Stimulated activated CD8-positive, alpha-beta memory T cell treated with anti-CD3 and anti-CD28 coated beads, Interleukin-7, amount 100 ng/mL, for 4 hours (primary cell): ENCODE results near the gene FCN1.

Experiments used
- DNase-seq, 2 donors: peaks; one replicate each; pipeline ENCODE4 v3.0.0-alpha.2; 2020; ENCODE audit warnings: low read depth in 2 of 2

FCN1 gene

DNA sequence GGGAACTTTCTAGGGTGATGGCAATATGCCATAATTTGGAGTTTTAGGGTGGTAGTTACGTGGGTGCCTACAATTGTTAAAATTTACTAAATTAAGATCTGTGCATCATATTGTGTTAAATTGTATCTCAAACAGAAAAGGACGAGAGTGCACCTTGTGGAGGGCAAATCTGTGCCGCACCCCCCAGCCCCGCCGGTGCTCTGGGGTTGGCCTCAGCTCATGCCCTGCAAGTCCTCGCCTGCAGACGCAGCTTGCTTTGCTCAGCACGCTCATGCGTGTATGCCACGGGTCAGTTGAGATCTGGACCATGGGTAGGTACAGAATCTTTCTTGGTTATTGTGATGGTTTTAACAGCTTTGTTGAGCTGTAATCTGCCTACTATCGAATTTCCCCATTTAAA is 33.7 kb upstream of the FCN1 start:
- DNase-seq, result no peak

DNA sequence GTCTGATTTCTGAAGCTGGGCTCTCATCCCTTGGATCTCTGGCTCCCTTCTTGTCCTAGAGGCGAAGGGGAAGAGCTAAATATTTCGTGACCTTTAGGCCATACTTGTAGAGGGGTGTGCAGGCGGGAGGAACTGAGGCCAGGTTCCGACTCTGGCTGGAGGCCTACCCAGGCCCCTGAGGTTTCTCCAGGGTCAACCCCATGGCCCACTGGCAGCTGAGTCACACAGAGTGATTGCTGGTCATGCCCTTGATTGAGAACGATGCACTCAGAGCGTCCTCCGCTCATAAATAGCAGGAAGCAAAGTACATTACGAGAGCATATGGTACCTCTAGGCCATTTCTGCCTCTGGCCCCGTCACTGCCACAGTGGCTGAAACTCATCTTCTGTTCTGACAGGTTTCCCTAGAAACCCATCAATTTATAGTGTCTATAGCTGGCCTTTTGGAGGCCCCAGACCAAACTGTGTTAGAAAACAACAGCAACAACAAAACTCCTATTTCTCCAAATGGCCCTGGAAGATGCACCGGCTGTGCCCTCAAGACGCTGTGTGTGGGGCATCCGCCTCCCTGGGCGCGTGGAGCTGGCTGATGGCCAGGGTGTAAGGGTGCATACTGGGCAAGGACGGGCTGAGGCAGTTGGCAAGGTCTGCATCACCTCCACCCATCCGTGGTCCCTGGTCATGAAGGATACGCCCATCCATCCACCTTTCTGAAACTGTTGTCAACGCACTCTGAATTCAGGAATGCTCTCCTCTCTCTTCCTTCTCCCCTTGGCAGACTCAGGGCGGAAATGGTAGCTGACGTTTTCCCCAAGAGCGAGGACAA is 32.9 kb upstream of the FCN1 start:
- no peak for DNase-seq

DNA sequence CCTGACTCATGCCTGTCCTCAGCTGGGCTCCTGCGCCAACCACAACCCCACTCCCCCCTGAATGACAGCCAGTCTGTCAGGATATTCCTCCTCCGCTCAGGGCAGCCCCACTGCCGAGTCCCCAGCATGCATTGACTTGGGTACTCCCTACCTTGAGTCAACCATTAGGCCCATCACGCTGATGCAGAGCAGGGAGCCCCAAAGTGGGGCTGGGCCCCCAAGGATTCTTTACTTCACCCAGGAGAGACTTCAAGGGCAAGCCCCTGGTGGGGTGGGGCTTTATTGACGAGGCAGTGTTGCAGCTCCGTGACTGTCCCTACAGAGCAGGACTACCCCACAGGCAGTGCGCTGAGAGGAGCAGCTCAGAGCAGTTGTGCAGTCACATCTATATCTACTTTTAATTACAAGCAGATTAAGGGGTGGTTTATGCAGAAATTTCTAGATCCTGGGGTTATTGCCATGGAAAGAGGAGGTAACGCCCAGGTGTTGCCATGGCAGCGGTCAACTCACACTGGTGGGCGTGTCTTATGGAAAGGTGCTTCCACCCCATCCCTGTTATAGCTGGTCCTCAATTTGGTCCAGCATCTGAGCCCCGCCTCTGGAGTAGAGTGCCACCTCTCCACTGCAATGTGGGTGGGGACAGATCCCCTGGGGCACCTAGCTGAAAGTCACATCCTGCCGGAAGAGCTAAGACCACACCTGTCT is 32.1 kb upstream of the FCN1 start:
- no peak for DNase-seq

DNA sequence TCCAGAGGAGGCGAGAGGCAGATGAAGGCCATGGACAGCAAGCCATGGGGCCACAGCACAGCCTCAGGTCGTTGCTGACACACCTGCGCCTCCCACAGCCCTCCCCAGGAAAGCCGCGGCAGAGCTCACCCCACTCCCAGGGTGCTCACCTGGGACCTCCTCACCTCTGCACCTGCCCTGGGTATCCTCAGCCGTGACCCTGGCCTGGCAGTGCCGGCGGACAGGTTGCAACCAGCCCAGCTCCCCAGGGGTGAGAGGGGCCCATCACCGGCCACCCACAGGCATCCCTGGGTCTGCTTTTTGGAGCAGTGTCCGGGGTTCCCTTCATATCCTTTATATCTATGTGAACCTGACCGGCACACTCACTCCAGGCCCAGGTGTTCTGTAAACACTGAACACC is 30.4 kb upstream of the FCN1 start:
- no peak for DNase-seq

DNA sequence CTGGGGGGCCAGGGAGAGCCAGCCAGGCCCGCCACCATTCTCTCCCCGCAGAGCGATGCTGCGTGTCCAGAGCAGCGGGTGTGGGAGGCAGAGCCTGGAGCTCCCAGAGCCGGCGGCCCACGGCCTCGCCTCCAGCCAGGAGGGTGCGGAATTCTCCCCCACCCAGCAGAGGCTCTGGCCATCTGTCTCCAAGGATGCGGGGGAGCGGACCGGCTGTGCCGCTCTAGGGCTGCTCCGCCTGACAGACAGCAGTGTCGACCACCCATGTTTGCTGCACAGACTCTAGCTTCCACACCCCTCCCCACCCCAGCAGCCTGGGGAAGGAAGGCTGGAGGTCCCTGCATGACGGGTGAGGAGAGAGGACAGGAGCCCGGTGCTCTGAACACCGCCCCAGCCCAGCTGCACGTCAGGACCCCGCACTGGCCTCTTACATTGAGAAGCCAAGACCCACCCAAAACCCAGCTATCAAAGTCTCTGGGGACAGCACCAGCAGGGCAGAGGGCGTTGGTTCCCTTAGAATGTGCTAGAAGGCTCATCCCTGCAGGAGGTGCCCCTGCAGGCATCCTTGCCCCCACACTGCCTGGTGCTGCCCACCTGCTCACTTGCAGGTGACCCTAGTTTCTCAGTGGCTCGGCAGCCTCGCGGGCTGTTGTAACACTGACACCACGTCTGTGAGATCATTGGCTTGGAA is 29.7 kb upstream of the FCN1 start:
- DNase-seq, result no peak

DNA sequence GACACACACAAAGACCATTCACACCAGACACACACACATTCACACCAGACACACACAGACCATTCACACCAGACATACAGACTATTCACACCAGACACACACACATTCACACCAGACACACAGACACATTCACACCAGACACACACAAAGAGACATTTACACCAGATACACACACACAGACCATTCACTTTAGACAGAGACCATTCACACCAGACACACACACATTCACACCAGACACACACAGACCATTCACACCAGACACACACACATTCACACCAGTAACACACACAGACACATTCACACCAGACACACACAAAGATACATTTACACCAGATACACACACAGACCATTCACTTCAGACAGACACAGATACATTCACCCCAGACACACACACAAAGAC is 29.0 kb upstream of the FCN1 start:
- DNase-seq, result no peak

DNA sequence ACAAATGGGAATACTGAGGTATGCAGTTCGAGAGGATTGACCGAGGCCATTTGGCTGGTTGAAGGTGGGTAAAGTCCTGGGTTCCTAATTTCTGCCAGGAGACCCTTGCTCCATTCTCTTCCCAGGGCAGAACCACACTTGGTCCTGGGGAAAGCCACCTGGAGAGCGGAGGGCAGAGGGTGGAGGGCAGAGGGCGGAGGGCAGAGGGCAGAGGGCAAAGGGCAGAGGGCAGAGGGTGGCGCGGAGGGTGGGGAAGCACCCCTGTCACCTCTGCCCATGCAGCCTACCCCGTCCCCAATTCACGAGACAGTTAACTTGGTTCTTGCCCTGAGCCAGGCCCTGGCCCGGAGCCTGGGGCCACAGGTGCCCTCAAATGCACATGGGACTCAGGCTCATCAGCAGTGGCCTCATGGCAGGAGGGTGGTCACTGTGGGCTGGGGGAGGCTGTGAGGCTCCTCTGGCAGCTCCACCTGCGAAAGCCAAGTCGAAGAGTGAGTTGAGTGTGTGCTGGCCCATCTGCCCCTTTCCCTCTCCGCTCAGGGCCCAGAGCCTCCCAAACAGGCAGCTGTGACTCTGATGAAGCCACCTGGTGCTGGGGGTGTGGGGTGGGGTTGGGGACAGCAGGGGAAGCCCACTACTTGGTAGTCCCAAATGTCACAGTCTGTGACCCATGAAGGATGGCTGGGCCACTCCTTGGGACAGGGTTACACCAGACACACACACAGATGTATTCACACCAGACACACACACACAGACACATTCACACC is 28.0 kb upstream of the FCN1 start:
- DNase-seq, result no peak

DNA sequence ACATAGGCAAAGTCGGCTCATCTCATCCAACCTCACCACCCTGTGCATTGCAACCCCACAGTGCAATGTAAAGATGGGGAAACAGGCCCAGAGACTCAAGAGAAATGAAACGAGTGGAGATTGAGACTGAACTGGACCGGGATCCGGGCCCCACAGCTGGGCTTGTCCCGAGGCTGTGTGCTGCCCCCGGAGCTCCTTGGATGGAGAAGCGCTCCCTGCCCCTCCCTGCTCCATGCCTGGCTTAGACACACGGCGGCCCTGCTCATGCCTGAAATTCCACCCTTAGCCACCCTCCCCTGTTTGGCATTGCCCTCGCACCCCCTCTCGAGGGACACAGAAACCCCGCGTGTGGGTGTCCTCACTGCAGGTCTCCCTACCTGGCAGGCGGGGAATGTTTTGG is 27.2 kb upstream of the FCN1 start:
- DNase-seq, result no peak

DNA sequence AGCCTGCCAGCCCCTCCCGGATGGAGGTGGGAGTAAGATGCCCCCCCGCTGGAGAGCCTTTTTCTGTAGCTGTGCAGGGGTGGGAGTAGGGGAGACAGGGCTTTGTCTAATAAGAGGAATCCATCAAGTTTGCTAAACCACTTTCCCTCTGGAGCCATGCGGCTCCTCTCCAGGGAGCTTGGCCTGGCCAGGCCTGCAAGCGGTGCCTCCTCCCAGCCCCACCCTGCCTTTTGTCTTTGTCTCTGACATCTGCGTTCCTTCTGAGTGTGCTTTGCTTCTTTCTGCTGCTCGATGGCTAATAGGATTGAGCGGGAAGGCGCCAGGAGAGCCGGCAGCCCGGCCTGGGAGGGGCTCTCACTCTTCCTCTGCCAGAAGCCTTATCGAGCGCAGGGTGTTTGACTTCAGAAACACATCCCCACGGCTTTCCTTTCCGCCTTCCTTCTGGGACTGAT is 26.7 kb upstream of the FCN1 start:
- no peak for DNase-seq

DNA sequence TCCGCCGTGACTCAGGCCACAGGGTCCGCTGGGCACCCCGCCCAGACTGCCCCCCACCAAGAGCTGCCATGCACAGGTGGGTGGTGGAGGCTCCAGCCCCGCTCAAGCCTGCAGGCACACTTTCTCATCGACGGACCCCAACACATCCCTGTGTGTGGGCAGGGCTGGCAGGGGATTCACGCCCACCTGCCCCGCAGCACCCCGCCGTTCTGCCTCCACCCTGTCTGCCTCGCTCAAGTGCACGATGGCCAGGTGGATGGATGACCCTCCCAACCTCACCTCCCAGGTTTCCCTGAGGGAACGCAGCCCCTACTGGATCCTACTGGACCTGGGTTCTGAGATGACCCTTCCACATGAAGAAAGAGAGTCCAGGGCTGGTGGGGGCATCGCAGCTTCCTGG is 26.1 kb upstream of the FCN1 start:
- no peak for DNase-seq

DNA sequence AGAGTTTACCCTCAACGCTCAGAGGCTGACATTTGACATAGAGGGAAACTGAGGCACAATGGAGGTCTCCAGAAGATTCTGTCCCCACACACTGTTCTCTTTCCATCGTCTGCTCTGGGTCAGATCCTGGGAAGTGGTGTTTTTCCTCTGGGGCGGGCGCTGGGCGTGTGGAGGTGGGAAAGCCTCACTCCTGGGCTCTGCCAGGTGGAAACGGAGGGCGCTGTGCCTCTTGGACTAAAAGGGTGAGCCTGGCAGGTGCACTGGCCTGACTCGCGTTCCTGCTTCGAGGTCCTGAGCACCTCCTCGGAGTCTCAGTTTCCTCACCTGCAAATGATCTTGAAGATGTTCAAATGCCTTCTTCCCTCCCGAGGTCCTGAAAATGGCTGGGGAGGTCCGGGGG is 25.7 kb upstream of the FCN1 start:
- DNase-seq, result no peak

DNA sequence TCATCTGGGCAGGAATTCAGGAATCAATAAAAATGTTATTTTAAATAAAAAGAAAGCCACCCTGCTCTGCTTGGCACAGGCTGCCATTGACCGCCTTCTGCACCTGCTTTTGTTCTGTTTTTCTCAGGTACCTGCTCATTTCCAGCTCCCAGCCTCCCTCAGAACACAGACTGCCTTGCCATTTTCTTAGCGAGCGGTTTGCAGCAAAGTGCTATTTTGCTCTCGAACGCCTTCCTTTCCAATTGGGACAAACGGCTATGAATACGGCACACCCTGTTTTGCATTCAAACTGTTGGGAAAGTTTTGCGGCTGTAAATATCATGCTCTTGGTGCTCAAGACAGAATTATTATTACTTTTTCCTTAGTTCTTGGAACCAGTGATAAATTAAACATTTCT is 25.1 kb upstream of the FCN1 start:
- DNase-seq, result no peak

DNA sequence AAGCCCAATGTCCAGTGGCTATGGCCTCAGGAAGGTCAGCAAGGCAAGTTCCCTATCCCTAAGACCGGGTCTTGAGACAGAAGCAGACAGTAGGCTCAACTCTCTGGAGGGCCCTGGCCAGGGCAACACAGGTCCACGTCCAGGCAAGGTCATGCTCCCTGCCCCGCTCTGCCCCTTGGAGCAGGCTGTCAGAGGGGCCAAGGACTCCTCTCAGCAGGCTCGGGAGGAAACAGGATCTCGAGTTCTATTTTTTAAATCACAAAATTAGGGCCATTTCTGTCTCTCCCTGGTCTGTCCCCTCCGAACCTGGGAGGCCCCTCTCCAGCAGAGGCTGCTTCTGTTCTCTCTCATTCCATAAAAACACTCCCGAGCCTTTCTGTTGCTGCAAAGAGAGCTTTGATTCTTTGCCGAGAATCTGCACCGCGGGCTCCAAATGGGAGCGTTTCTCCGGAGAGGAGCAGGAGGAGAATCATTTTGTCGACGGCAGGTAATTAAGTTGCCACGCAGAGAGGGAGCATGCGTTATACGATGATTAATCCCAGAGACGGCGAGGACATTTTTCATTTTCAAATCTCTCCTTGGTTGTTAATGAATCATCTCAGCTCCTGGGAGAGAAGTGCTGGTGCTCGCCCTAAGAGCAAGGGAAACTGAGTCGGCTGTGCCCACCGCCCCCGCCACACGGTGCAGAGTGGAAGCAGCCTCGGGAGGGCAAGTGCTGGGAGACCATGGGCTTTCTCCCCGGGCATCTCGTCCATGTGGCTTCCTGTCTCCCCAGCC is 24.5 kb upstream of the FCN1 start:
- no peak for DNase-seq

DNA sequence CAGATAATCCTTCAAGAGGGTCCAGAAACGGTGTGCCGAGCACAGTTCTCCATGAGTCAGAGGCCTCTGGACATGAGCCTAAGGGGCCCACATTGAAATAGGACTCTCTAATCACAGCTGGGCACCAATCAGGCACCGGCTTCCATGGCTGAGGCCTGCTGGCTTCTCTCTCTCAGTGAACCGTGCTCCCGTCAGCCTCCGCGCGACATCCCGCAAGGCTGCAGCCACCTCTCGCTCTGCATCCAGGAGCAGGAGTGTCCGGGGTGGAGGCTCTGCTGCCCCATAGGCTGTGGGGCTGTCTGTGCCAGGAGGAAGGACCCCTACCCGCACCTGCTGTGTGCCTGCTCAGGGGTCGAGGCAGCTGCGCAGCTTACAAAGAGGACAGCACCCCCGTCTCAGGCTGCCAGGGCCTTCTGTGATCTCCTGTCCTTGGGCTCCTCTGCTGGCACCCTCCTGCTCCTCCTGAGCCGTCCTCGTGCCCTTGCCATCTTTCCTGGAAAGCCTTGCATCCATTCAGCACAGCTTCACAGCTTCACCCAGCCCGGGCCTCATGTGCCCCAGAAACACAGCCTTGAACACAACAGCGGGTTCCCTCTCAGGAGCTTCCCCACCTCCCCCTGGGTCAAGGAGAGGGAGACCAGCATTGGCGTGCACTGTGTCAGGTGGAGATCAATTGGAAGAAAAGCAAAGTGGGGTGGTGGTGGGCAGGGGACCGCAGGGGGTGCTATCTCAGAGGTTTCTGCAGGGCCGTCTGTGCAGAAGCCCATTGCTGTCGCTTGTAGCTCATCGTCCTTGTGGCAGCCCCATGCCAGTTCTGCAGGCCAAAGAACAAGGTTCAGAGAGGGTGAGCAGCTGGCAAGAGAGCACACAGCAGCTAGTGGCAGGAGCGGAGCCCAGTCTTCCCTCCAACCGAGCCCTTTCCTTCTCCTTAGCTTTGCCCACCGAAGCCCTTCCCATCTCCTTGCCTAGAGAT is 22.8 kb upstream of the FCN1 start:
- no peak for DNase-seq

DNA sequence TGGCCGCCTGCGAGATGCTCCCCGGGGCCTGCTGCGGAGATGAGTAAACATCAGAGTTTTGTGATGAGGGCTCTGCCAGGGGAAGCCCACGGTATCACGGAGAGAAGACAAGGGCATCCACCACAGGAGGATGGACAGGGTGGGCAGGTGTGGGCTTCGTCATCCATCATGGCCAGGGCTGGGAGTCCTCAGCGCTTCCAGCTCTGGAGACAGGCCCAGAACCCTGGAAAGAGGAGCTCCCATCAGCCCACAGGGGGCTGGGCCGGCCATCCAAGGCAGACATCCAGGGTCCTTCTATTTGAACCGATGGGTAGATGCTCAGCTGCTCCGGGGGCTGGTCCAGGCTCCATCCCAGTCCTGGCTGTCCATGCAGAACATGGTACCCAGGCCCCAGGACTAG is 22.1 kb upstream of the FCN1 start:
- DNase-seq, result no peak

DNA sequence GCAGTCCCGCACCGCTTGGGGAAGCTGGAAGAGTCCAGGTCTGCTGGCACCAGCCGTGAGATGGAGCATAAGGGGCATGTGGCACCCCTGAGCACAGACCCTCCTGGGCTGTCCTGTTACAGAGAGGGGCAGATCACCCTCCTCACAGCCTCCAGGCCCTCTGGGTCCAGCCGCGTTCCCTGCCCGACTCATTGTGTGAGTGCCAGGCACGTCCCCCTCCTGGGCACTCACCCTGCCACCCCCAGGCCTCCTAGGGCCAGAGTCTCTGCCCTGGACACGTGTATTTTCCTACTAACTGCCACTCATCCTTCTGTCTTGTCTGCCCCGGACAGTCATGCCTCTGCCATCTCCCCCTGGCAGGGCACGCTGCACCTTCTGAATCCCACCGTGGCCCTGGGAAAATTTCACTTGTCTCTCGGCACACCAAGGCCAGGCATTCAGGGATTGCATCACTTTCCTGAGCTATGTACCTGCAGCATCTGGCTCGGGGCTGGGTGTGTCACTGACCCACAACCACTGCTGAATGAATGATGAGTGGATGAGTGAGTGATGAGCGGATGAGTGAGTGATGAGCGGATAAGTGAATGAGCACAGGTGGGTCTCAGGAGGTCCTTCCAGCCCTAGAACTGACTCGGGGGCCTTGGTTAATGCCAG is 21.5 kb upstream of the FCN1 start:
- DNase-seq, result no peak

DNA sequence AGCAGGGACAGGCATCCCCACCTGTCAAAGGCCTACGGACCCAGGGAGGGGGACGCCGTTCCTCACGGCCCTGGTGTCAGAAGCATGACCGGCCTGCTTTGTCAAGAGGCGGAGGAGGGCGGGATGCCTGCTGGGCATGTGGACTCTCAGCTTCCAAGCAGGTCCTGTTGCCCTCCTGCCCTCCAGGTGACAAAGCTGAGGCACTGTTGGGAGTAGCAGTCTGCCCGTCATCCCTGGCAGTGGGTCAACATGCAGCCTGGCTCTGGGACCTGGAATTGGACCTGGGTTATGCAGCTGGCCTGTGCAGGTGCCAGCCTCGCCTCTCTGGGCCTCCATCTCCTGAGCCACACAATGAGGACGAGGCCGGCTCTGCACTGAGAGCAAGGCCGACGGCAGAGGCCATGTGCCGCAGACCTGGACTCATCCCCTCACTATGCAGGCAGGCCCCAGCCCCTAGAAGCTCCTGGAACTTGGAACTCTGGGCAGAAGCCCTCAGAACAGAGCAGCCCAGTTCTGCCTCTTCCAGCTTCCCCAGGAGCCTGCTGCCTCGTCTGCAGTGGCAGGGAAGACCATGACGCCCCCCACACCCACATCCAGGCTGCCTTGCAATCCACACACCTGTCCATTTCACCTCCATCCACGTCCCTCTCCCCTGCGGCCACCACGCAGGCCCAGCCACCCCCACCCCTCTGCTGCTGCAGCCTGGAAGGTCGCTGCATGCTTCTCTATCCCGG is 20.8 kb upstream of the FCN1 start:
- no peak for DNase-seq

DNA sequence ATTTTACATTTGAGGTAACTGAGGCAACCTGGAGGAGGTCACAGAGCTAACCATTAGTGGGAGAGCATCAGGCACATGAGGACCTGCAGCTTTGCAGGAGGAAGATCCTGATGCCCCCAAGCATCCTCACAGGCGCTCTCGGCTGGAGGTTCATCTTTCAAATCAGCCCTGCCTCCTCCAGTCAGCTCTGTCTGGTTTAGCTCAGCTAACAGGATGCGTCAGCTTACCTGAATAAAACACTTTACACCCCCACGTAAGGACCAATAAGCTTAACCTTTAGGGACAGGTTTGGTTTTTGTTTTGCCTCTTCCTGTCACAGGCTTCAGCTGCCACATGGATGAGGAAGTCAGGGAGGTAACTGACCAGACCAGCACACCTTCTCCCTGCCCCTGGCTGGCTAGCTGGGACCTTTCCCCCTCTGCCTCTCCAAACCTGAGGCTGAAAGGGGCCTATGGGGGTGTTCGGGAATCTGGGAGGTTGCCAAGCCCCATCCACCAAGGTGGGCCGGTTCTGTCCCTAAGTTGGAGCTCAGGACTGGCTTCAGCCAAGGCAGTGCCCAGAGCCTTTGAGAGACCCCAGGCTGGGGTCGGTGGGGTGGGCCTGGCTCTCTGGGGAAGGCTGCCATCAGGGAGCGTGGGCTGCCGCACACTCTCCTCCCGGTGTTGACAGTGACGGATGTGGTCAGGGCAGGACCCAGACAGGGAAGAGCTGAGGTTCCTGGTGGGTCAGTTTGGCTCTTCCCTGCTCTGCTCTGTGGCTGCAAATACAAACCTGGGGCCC is 20.0 kb upstream of the FCN1 start:
- no peak for DNase-seq
